IPS DF 4.7 (cell line): ENCODE data around the gene SYCP1.
"Not testable (repeated sequence)": the region's sequence is repeated elsewhere in the genome, so short reads cannot be mapped to it uniquely, and the experiment has no call there.

Source experiments
- DNase-seq: peaks from one replicate; pipeline ENCODE4 v3.0.0-alpha.2; 2013; ENCODE audit warnings: low spot score; ENCODE audit errors: extremely low read depth

Gene SYCP1

GRCh38 chr1:114854693-114855320 lies at the start of gene SYCP1:
Gene SYCP1 (plus strand): TSS chr1:114854863. CDS start chr1:114855465, 602 bp downstream.
- no peak for DNase-seq

GRCh38 chr1:114819869-114820268 lies 34.8 kb upstream of the SYCP1 start:
- DNase-seq = no peak

GRCh38 chr1:114820392-114820791 lies 34.3 kb upstream of the SYCP1 start:
- DNase-seq = no peak

- no peak for DNase-seq
Observed at GRCh38 chr1:114821978-114822377, 32.7 kb upstream of the SYCP1 start.

- no peak for DNase-seq
Observed at GRCh38 chr1:114828251-114828650, 26.4 kb upstream of the SYCP1 start.

- not testable (repeated sequence) for DNase-seq
Observed at GRCh38 chr1:114830075-114830474, 24.6 kb upstream of the SYCP1 start.

- no peak for DNase-seq
Observed at GRCh38 chr1:114831276-114831994, 23.2 kb upstream of the SYCP1 start.

- no peak for DNase-seq
Observed at GRCh38 chr1:114832057-114832456, 22.6 kb upstream of the SYCP1 start.

- DNase-seq = no peak
Observed at GRCh38 chr1:114833421-114833820, 21.2 kb upstream of the SYCP1 start.

- no peak for DNase-seq
Observed at GRCh38 chr1:114844270-114844669, 10.4 kb upstream of the SYCP1 start.

GRCh38 chr1:114853584-114853983 lies 1.1 kb upstream of the SYCP1 start:
- no peak for DNase-seq

GRCh38 chr1:114861384-114861783 lies 6.7 kb downstream of the SYCP1 start:
- DNase-seq = no peak

GRCh38 chr1:114892194-114892918 lies 37.7 kb downstream of the SYCP1 start:
- no peak for DNase-seq

GRCh38 chr1:114896795-114897194 lies 42.1 kb downstream of the SYCP1 start:
- no peak for DNase-seq

- DNase-seq = no peak
Observed at GRCh38 chr1:114901814-114902213, 47.2 kb downstream of the SYCP1 start.

GRCh38 chr1:114902343-114902742 lies 47.7 kb downstream of the SYCP1 start:
- no peak for DNase-seq

GRCh38 chr1:114903480-114903879 lies 48.8 kb downstream of the SYCP1 start:
- no peak for DNase-seq

GRCh38 chr1:114915720-114916119 lies 61.1 kb downstream of the SYCP1 start:
- not testable (repeated sequence) for DNase-seq

- DNase-seq = no peak
Observed at GRCh38 chr1:114926607-114927006, 71.9 kb downstream of the SYCP1 start.

GRCh38 chr1:114927401-114927800 lies 72.7 kb downstream of the SYCP1 start:
- DNase-seq = no peak

GRCh38 chr1:114956570-114956969 lies 101.9 kb downstream of the SYCP1 start:
- peak; percentile 16 for DNase-seq

GRCh38 chr1:114959423-114959822 lies 104.8 kb downstream of the SYCP1 start:
- no peak for DNase-seq
